B cell (primary cell): ENCODE data around the gene TBX2. TPM values are rescaled to one million over a fixed set of nuclear protein-coding genes. Genes with fewer than 3 reads are reported as not detected.

ENCODE experiments used
- ATAC-seq: fragments of 200-7000 bp; cut with Tn5 transposase; one replicate; pipeline ENCODE4 v1.10.0; 2021; ENCODE audit warnings: low read depth, mild to moderate bottlenecking, moderate number of reproducible peaks, moderate library complexity
- CTCF ChIA-PET: fragments of 350-600 bp; sonication (Branson Sonifier 250); formaldehyde crosslinking; loops from one replicate; lab custom pipeline; 2021; ENCODE audit warnings: antibody characterized with exemption, inconsistent platforms; lab: Charles Lee
- POLR2A ChIA-PET: fragments of 350-600 bp; sonication (Branson Sonifier 250); formaldehyde crosslinking; loops from one replicate; lab custom pipeline; 2021; ENCODE audit warnings: antibody characterized with exemption; lab: Charles Lee
- DNase-seq: peaks from one replicate; pipeline ENCODE4 v3.0.0; 2013
- H2AFZ ChIP-seq: 2 replicates; pipeline ENCODE4 v1.6.1; 2012; ENCODE audit warnings: mild to moderate bottlenecking, low read depth, low read length; ENCODE audit not compliant: insufficient read depth, poor library complexity, severe bottlenecking
- H3K27ac ChIP-seq, 2 donors: 1 replicate in 1 of 2; 2 replicates in 1 of 2; pipeline ENCODE4 v1.5.1; 2012 to 2013; ENCODE audit warnings: low read length in 2 of 2, mild to moderate bottlenecking in 2 of 2, moderate library complexity in 1 of 2
- H3K27me3 ChIP-seq, 4 experiments: fragments of 200-600 bp in 1 of 4; sonication (generic) in 1 of 4; replicated peaks in 1 of 4; 1 replicate in 2 of 4; 2 replicates in 2 of 4; pipeline versions ENCODE4 v1.6.1 to v1.7.0; 2013 to 2016; ENCODE audit warnings: low read length in 3 of 4, mild to moderate bottlenecking in 2 of 4, mixed read lengths in 1 of 4, moderate library complexity in 1 of 4; ENCODE audit not compliant: insufficient read depth in 4 of 4, control insufficient read depth in 3 of 4; ENCODE audit errors: control extremely low read depth in 1 of 4
- H3K36me3 ChIP-seq, 2 experiments: replicated peaks in 1 of 2; 1 replicate in 1 of 2; 2 replicates in 1 of 2; pipeline versions ENCODE4 v1.6.1 to v1.7.1; 2013; ENCODE audit warnings: low read length in 1 of 2; ENCODE audit not compliant: insufficient read depth in 2 of 2, control insufficient read depth in 1 of 2; ENCODE audit errors: control extremely low read depth in 1 of 2, extremely low read depth in 1 of 2
- H3K4me1 ChIP-seq, 2 donors: fragments of 200-600 bp in 1 of 2; sonication (generic) in 1 of 2; 1 replicate in 1 of 2; 2 replicates in 1 of 2; pipeline versions ENCODE4 v1.5.1 to v1.6.1; 2013 to 2017; ENCODE audit warnings: low read length in 2 of 2; ENCODE audit not compliant: control insufficient read depth in 2 of 2, insufficient read depth in 2 of 2
- H3K4me2 ChIP-seq: replicated peaks from 2 replicates; pipeline ENCODE3; 2012; ENCODE audit warnings: mild to moderate bottlenecking, low read depth, low read length; ENCODE audit not compliant: poor library complexity, severe bottlenecking
- H3K4me3 ChIP-seq, 5 experiments: fragments of 200-600 bp in 1 of 5; sonication (generic) in 1 of 5; 1 replicate in 3 of 5; 2 replicates in 2 of 5; pipeline versions ENCODE4 v1.5.1 to v1.7.0; 2011 to 2016; ENCODE audit warnings: low read length in 4 of 5, mild to moderate bottlenecking in 4 of 5, low read depth in 2 of 5, control low read depth in 1 of 5, moderate library complexity in 1 of 5; ENCODE audit not compliant: insufficient read depth in 1 of 5; ENCODE audit errors: control extremely low read depth in 1 of 5, extremely low read depth in 1 of 5
- H3K79me2 ChIP-seq: fragments of 200-600 bp; sonication (generic); one replicate; pipeline ENCODE4 v1.6.0; 2016; ENCODE audit warnings: low read length; ENCODE audit not compliant: control insufficient read depth, insufficient read depth
- H3K9ac ChIP-seq: fragments of 200-600 bp; sonication (generic); 2 replicates; pipeline ENCODE4 v1.6.1; 2017; ENCODE audit warnings: mild to moderate bottlenecking, low read length, moderate library complexity
- H3K9me3 ChIP-seq, 3 donors: one replicate each; pipeline versions ENCODE4 v1.6.1 to v1.7.1; 2013; ENCODE audit warnings: low read length in 2 of 3; ENCODE audit not compliant: control insufficient read depth in 2 of 3, insufficient read depth in 1 of 3; ENCODE audit errors: control extremely low read depth in 1 of 3
- H4K20me1 ChIP-seq: 2 replicates; pipeline ENCODE4 v1.6.0; 2012; ENCODE audit warnings: mild to moderate bottlenecking, low read length; ENCODE audit not compliant: insufficient read depth, control insufficient read depth, poor library complexity, severe bottlenecking
- H3K27ac Mint-ChIP-seq: one replicate; pipeline ENCODE4 v1.8.0; 2021; ENCODE audit warnings: mixed read lengths
- H3K27me3 Mint-ChIP-seq: one replicate; pipeline ENCODE4 v1.8.0; 2021; ENCODE audit warnings: mixed read lengths
- H3K4me1 Mint-ChIP-seq: one replicate; pipeline ENCODE4 v1.8.0; 2021; ENCODE audit warnings: mixed read lengths
- H3K4me3 Mint-ChIP-seq: one replicate; pipeline ENCODE4 v1.8.0; 2021; ENCODE audit warnings: mixed read lengths
- H3K9me3 Mint-ChIP-seq: one replicate; pipeline ENCODE4 v1.8.0; 2022; ENCODE audit warnings: mixed read lengths; ENCODE audit not compliant: insufficient read depth
- EZH2 ChIP-seq: IDR thresholded peaks from 2 replicates; pipeline ENCODE4 v1.6.1; 2012; ENCODE audit warnings: borderline replicate concordance, low read depth, mild to moderate bottlenecking, moderate library complexity, low read length; ENCODE audit not compliant: insufficient read depth, poor library complexity, severe bottlenecking
- WGBS: methylation state at CpG from one replicate; pipeline ENCODE4 v1.1.5; 2013; ENCODE audit warnings: missing lambda C conversion rate; ENCODE audit not compliant: insufficient coverage; 5-methylcytosine and 5-hydroxymethylcytosine counted together
- intact Hi-C: fragments of 100-400 bp; cut with micrococcal nuclease; formaldehyde crosslinking; loops from one replicate; pipeline ENCODE4 v1.10.0; 2022
- polyA plus RNA-seq: library from polyadenylated mRNA; depleted of rRNA; stranded (reverse); fragments of >200 nt; gene quantifications from 2 replicates; pipeline ENCODE4 v1.2.3, GENCODE V29; 2012
- total RNA-seq, 2 donors: library from RNA; stranded (reverse); fragments of 120-200 nt in 1 of 2; gene quantifications; 1 replicate in 1 of 2; 2 replicates in 1 of 2; pipeline versions ENCODE4 v1.2.3 to v1.2.4, GENCODE V29; 2013 to 2022
- TF ChIP-seq, protein P1 (sequence below): fragments of 200-600 bp; IDR thresholded peaks from one replicate; pipeline ENCODE4 v1.8.0; 2022; ENCODE audit warnings: antibody characterized with exemption, mild to moderate bottlenecking

The TBX2 gene
- total and polyA plus RNA-seq, 2 donors (not counting 1 experiment from before 2014, with no cell fraction given): not detected

DNA sequence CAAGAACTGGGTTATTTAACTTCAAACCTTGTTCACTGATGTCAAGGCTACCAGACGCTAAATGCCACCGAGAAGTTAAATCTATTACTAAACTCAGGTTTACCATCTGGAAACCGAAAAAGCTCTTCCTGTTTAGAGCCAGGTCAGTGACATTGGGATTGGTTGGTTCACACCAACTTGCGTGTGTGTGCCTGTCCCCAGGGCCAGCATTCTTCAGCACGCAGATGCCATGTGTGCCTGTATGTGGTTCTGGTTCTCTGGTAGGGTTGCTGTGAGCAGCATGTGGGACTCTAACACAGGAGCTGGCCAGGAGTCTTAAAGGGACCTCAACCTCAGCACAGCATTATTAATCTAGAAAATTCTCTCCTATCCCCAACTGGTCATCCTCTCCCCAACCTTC is 18.1 kb upstream of the TBX2 start:
- Histone ChIP-seq H3K27ac (no peak overlapping the region), H4K20me1 (no peaks in the 10 kb centered on the region), H3K9ac (no peak overlapping the region), H3K4me3 (no peak overlapping the region), H3K79me2 (no peaks in the 10 kb centered on the region), H3K4me1 (no peaks in the 10 kb centered on the region), H3K4me2 (no peak overlapping the region), H3K27me3 (no peaks in the 10 kb centered on the region), H2AFZ (no peak overlapping the region), H3K9me3 (no peaks in the 10 kb centered on the region), H3K36me3 (no peaks in the 10 kb centered on the region)
- Mint-ChIP-seq H3K9me3 (no peaks in the 10 kb centered on the region), H3K4me3 (no peak overlapping the region), H3K27me3 (no peaks in the 10 kb centered on the region), H3K4me1 (no peaks in the 10 kb centered on the region), H3K27ac (no peak overlapping the region)
- no peak for ATAC-seq
- TF ChIP-seq, protein P1, sequence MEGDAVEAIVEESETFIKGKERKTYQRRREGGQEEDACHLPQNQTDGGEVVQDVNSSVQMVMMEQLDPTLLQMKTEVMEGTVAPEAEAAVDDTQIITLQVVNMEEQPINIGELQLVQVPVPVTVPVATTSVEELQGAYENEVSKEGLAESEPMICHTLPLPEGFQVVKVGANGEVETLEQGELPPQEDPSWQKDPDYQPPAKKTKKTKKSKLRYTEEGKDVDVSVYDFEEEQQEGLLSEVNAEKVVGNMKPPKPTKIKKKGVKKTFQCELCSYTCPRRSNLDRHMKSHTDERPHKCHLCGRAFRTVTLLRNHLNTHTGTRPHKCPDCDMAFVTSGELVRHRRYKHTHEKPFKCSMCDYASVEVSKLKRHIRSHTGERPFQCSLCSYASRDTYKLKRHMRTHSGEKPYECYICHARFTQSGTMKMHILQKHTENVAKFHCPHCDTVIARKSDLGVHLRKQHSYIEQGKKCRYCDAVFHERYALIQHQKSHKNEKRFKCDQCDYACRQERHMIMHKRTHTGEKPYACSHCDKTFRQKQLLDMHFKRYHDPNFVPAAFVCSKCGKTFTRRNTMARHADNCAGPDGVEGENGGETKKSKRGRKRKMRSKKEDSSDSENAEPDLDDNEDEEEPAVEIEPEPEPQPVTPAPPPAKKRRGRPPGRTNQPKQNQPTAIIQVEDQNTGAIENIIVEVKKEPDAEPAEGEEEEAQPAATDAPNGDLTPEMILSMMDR: no peak
- TF ChIP-seq EZH2: no peak
- ChIA-PET CTCF (no interaction called here), POLR2A (no interaction called here)
- no peak for DNase-seq
- intact Hi-C loops: no loop called here
- WGBS: 96% methylated on average over 5 of the region's 5 CpGs

DNA sequence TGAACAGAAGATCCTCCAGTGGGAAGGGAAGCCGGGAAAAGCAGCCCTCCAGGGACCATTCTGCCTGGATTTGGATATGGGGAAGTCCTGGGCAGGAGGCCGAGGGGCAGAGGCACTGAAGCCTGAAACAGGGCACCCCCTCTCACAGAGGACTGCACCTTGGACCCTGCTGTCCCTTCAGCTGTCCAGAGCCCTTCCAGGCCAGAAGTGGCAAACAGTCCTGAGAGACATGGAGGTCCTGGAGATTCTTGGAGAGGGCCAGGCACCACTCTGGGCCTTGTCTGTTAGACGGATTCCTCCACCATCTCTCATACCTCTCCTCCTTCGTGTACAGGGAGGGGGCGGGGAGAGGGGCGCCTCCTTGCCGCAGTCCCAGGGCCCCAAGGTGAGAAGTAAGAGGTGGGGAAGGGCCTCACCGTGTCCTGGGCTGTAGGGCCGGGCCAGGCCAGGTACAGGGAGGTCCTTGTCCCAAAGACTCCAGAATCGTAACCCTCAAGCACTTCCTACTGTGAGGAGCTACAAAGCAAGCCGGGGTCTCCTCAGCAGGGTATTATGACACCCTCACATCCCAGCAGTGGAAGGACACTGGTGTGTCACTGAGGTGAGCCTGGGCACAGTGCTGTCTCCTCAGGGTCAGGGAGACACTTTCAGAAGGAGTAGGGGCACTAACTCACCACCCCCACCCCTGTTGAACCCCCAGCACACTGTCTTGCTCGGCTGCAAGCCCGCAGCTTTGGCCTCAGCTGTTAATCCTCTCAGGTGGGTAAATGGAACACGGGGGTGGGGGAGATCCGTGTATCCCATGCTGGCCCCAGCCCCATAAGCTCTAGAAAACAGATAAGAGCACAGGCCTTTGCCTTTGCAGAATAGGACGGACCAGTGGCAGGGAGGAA is 16.6 kb upstream of the TBX2 start:
- Mint-ChIP-seq H3K4me1 (no peaks in the 10 kb centered on the region), H3K9me3 (no peaks in the 10 kb centered on the region), H3K27me3 (no peaks in the 10 kb centered on the region), H3K4me3 (no peak overlapping the region), H3K27ac (no peak overlapping the region)
- Histone ChIP-seq H4K20me1 (no peaks in the 10 kb centered on the region), H2AFZ (no peak overlapping the region), H3K36me3 (no peaks in the 10 kb centered on the region), H3K27ac (no peak overlapping the region), H3K79me2 (no peaks in the 10 kb centered on the region), H3K4me3 (no peak overlapping the region), H3K4me1 (no peaks in the 10 kb centered on the region), H3K27me3 (no peaks in the 10 kb centered on the region), H3K9me3 (no peaks in the 10 kb centered on the region), H3K4me2 (no peak overlapping the region), H3K9ac (no peak overlapping the region)
- WGBS: 93% methylated on average over 8 of the region's 16 CpGs
- no peak for ATAC-seq
- TF ChIP-seq, protein P1: no peak
- TF ChIP-seq EZH2: no peak
- no peak for DNase-seq
- ChIA-PET CTCF (no interaction called here), POLR2A (no interaction called here)
- intact Hi-C loops: no loop called here
